NCI-H1417 treated with DMSO at 0.1 percent for 48 hours (cell line): Measurements from ENCODE around the gene PTX4.

Experiments used
- DNase-seq: peaks from one replicate; lab custom pipeline; 2025; lab: John Stamatoyannopoulos, UW

The PTX4 gene

GRCh38 chr16:1488619-1489018 lies at the start of gene PTX4:
PTX4 (minus strand) TSS chr16:1488944; CDS start chr16:1488909, 35 bp downstream.
- DNase-seq: no peak

DNA sequence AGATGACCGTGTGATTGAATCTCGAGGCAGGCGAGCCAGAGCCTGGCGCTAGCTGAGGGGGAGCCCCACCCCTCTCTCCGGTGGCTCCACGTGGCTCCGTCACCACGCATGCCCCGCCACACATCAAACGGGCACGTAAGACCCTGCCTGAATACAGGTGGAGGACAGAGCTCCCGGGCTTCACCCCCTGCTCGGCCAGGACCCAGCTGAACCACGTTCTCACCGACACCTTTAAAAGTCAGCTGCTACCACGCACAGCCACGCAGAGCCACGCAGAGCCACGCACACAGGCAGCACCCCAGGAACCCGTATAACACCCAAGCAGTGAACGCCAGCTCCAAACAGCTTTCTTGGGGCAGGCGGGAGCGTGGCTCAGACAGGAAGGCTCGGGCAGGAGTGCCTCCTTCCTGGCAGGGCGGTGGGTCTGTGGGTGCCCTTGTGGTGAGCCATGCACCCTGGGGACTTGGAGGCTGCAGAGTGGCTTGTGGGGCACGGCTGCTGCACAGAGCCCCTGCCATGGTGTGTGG lies 49.1 kb upstream of the PTX4 start:
- DNase-seq: no peak

DNA sequence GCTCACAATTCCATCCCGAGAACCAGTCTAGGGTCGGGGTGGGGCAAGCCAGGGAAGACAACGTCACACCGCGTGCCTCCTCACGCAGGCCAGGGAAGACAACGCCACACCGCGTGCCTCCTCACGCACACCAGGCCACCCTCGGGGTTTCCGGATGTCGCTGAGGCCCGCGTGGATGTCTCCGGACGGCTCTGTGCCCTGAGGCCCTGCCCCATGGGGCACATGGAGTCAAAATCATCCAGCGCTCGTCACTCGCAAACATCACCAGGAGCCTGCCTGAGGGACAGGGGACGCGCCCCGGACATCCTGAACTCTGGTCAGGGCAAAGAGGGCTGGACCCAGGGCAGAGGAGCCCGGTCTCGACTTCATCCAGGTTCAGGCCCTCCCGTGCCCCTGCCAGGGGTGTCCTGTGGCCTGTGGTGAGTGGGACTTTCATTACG lies 48.4 kb upstream of the PTX4 start:
- DNase-seq: no peak

DNA sequence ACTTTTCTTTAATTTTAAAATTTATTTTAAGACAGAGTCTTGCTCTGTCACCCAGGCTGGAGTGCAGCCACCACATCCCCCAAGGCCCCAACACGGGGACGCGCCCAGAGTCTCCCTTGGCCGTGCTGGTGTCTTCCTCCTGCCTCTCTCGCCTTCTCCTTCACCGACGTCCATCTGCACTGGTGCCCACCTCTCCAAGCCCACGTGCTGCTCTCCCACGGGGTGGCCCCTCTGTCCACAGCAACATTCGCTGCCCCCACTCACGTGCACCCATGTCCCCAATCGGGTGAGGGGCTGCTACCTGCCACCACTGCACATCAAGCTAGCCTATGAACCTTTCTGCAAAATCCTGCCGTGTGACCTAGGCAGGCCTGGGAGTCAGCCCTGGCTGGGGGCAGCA lies 47.9 kb upstream of the PTX4 start:
- DNase-seq: no peak

DNA sequence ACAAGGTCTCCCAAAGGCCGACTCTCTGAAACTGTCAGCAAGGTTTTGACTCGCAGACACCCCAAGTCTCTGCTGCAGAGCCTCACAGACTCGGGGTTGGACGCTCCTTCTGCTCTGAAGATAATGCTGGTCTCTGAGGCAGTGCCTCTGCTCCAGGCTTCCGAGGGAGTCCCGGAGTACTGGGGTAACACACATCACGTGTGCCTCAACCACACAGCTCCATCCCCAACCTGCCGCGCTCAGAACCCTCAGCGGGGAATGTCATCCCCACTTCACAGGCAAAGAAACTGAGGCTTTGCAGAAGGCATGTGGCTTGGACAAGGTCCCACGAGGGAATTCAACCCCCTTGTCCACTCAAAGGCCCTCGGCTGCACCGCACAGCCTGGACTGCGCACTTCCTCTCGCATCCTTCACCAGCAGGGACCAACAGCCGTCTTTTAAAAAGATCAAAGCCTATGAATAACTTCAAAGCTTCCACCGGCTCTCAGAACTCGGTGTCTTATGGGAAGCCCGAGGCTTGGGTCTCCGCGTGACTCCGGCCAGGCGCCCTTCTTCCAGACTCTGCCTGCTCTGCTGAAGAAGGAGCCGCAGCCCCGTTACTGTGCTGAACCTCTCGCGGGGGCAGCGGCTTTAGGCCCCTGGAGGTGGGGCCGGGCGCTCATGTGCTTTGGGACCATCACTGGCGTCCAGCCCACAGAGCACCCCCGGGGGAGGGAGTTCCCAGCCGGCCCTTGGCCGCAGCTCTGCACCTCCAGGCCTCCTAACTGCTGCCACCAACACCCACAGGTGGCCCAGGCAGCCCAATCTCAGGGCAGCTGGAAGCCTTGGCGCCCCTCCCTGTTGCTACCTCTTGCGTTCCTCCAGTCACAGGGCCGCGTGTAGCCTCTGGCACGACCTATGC lies 46.9 kb upstream of the PTX4 start:
- no peak for DNase-seq

- DNase-seq: no peak
Measured at GRCh38 chr16:1534021-1535020, 45.6 kb upstream of the PTX4 start.

- no peak for DNase-seq
Measured at GRCh38 chr16:1533443-1533951, 44.8 kb upstream of the PTX4 start, which contains the start of gene TMEM204. TMEM204 (plus strand) TSS chr16:1533666; CDS start chr16:1534276, 610 bp downstream.

DNA sequence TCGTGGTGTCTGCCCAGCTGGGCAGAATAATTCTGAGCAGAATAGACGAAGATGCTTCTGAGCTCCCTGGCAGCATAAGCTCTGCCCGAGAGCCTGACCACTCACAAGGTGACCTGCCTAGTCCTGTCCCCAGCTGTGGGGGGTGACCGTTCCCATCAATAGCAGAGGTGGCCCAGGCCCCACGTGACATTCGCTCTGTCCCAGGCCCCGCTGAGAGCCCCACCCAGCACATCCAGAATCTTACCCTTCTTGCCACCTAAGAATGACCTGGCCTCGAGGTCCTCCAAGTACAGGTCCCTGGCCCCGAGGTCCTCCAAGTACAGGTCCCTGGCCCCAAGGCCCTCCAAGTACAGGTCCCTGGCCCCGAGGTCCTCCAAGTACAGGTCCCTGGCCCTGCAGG lies 44.0 kb upstream of the PTX4 start:
- DNase-seq: no peak

DNA sequence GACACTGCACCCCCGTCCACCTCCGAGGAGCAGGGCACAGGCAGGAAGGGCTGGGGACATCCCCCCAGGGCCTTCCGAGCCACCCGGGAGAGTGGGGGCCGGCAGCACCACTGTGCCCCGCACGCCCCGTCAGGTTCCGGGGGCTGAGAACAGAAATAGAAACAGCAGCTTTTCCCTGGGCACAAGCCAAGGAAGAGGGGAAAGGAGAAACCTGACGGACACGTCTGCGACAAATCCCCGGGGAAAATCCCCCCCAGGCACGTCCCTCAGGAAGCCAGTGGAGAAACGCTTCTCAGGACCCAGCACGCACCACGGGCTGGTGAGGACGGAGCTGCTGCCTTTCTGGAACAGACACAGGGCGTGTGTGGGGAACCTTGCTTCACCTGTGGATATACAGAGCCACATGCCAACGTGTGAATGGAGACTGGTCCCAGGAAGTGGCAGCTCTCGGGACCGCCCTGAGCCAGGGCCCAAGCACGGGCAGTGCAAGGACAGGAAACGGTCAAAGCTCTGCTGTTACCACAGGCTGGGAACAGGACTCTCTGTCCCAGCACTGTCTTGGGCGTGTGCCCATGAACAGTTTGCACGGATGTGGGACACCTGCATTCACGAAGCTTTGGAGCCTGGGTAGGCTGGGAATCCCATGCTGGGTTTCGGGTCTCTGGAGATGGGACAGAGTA lies 43.5 kb upstream of the PTX4 start:
- DNase-seq: no peak

- DNase-seq: no peak
Measured at GRCh38 chr16:1531638-1531910, 42.8 kb upstream of the PTX4 start.

GRCh38 chr16:1530883-1531637 lies 42.3 kb upstream of the PTX4 start:
- no peak for DNase-seq

GRCh38 chr16:1530349-1530882 lies 41.7 kb upstream of the PTX4 start:
- DNase-seq: no peak

DNA sequence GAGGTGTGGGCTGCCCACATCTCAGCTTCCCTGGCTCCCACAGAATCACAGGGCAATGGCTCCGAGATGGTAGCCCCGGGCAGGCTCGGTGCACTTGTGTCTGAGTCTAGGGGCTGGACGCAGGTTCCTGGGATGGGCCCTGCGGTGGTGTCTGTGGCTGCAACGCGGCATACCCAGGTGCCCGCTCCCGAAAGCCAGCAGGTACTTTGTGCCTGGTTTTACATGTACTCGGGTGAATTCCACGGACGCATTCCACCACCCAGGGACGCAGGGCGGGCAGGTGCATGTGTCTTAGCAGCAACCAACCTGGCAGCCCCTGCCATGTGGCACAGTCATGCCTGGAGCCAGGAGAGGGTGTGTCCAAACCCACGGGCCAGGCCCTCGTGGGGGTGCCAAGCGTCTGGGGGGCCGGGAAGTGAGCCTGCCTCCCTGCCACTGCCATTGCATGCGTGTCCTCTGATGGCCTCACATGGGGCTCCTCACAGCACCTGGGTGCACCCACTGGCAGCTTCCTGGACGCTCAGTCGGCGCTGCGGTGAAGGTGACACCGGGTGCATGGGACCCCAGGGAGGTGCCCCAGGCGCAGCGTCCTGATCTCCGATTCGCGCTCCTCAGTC lies 40.3 kb upstream of the PTX4 start:
- DNase-seq: no peak

- DNase-seq: no peak
Measured at GRCh38 chr16:1527836-1528811, 39.4 kb upstream of the PTX4 start.

GRCh38 chr16:1526608-1527555 lies 38.1 kb upstream of the PTX4 start:
- no peak for DNase-seq

GRCh38 chr16:1525871-1526607 lies 37.3 kb upstream of the PTX4 start:
- no peak for DNase-seq

DNA sequence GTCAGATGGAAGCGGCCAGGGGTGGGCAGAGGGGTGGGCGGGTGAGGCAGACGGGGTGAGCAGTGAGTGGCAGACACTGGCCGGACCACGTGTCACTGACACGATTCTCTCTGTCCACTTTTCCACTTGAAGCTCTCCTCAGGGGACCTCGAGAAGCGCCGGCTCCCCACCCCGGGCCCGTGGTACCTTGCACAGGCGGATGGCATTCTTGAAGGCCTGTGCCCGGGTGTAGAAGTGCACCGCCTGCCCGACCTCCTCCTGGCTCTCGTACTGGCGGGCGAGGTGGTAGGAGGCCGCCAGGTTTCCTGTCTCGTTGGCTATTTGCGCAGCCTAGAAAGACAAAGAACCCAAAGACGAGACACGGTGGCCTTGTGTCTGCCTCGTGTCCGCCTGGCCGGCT lies 35.6 kb upstream of the PTX4 start:
- DNase-seq: no peak
